A549 (cell line): ENCODE results near the gene BAHCC1. TPM values are rescaled to one million over a fixed set of nuclear protein-coding genes. Genes with fewer than 3 reads are reported as not detected.

Experiments used
- BHLHE40 ChIP-seq: IDR thresholded peaks from 2 replicates; pipeline ENCODE4 v1.6.1; 2012; ENCODE audit warnings: low read depth, low read length, inconsistent platforms
- CBX2 ChIP-seq: fragments of 200-600 bp; sonication (generic); IDR thresholded peaks from 2 replicates; pipeline ENCODE4 v1.6.1; 2016; ENCODE audit warnings: low read depth, mild to moderate bottlenecking, borderline replicate concordance
- CEBPB ChIP-seq, 2 experiments: fragments of >200 bp in 1 of 2; sonication (Bioruptor Twin) in 1 of 2; formaldehyde crosslinking in 1 of 2; IDR thresholded peaks; 2 replicates each; pipeline ENCODE4 v1.6.1; 2012 to 2016
- CHD2 ChIP-seq: fragments of 150-350 bp; IDR thresholded peaks from 2 replicates; pipeline ENCODE4 v1.6.1; 2014; ENCODE audit warnings: low read length; ENCODE audit not compliant: partially characterized antibody
- CHD4 ChIP-seq: fragments of 200-600 bp; sonication (generic); IDR thresholded peaks from 2 replicates; pipeline ENCODE4 v1.6.1; 2016; ENCODE audit warnings: antibody characterized with exemption, mild to moderate bottlenecking, borderline replicate concordance
- EHF ChIP-seq: fragments of 250-450 bp; sonication (Bioruptor Pico); IDR thresholded peaks from 2 replicates; pipeline ENCODE4 v1.5.0; 2020; ENCODE audit warnings: mild to moderate bottlenecking
- EHMT2 ChIP-seq: fragments of 200-600 bp; sonication (generic); IDR thresholded peaks from 2 replicates; pipeline ENCODE4 v1.6.1; 2016; ENCODE audit warnings: antibody characterized with exemption, low read depth, mild to moderate bottlenecking, moderate library complexity
- EP300 ChIP-seq, 2 experiments: fragments of >200 bp; sonication (Bioruptor Twin); formaldehyde crosslinking; IDR thresholded peaks; 2 replicates in 1 of 2; 3 replicates in 1 of 2; pipeline ENCODE4 v1.6.1; 2016 to 2017
- FOXS1 ChIP-seq: fragments of 250-450 bp; sonication (Bioruptor Pico); IDR thresholded peaks from 2 replicates; pipeline ENCODE4 v1.5.0; 2020; ENCODE audit warnings: mild to moderate bottlenecking, moderate library complexity
- HDAC2 ChIP-seq: fragments of 200-600 bp; sonication (generic); IDR thresholded peaks from 2 replicates; pipeline ENCODE4 v1.6.1; 2016
- HEYL ChIP-seq: fragments of 250-450 bp; sonication (Bioruptor Pico); IDR thresholded peaks from 2 replicates; pipeline ENCODE4 v1.8.0; 2021; ENCODE audit warnings: mild to moderate bottlenecking, moderate library complexity
- HOXA7 ChIP-seq: fragments of 250-450 bp; sonication (Bioruptor Pico); IDR thresholded peaks from 2 replicates; pipeline ENCODE4 v1.5.0; 2020; ENCODE audit warnings: mild to moderate bottlenecking, moderate library complexity
- HOXB5 ChIP-seq: fragments of 250-450 bp; sonication (Bioruptor Pico); IDR thresholded peaks from 2 replicates; pipeline ENCODE4 v1.5.0; 2020; ENCODE audit warnings: mild to moderate bottlenecking, moderate library complexity
- KDM1A ChIP-seq: fragments of 200-600 bp; sonication (generic); IDR thresholded peaks from 2 replicates; pipeline ENCODE4 v1.6.1; 2016; ENCODE audit warnings: low read depth, mild to moderate bottlenecking
- MYC ChIP-seq: IDR thresholded peaks from 2 replicates; pipeline ENCODE4 v1.6.1; 2012; ENCODE audit warnings: mild to moderate bottlenecking, inconsistent platforms, low read length, improper control_type of control experiment, borderline replicate concordance
- NFE2L2 ChIP-seq: fragments of 150-350 bp; conservative IDR thresholded peaks from 2 replicates; pipeline ENCODE4 v1.6.1; 2014; ENCODE audit warnings: low read length
- NR3C1 ChIP-seq: fragments of >200 bp; sonication (Bioruptor Twin); formaldehyde crosslinking; IDR thresholded peaks from 3 replicates; pipeline ENCODE4 v1.6.1; 2017
- PHF8 ChIP-seq: fragments of 200-600 bp; sonication (generic); IDR thresholded peaks from 2 replicates; pipeline ENCODE4 v1.6.1; 2016; ENCODE audit warnings: low read depth, mild to moderate bottlenecking, antibody characterized with exemption, moderate library complexity, borderline replicate concordance
- RAD21 ChIP-seq, 2 experiments: fragments of >200 bp in 1 of 2; sonication (Bioruptor Twin) in 1 of 2; formaldehyde crosslinking in 1 of 2; IDR thresholded peaks in 1 of 2; conservative IDR thresholded peaks in 1 of 2; 2 replicates in 1 of 2; 3 replicates in 1 of 2; pipeline ENCODE4 v1.6.1; 2012 to 2018; ENCODE audit warnings: inconsistent platforms in 1 of 2
- RCOR1 ChIP-seq: fragments of 150-350 bp; IDR thresholded peaks from 2 replicates; pipeline ENCODE4 v1.6.1; 2014; ENCODE audit warnings: antibody characterized with exemption, low read length, low read depth
- RFX5 ChIP-seq: fragments of 450-650 bp; IDR thresholded peaks from 2 replicates; pipeline ENCODE4 v1.7.1; 2014; ENCODE audit warnings: antibody characterized with exemption, mild to moderate bottlenecking, moderate library complexity
- RNF2 ChIP-seq: fragments of 200-600 bp; sonication (generic); IDR thresholded peaks from 2 replicates; pipeline ENCODE4 v1.6.1; 2016; ENCODE audit warnings: low read depth, mild to moderate bottlenecking, antibody characterized with exemption, moderate library complexity, borderline replicate concordance
- SREBF2 ChIP-seq: fragments of 450-650 bp; IDR thresholded peaks from 2 replicates; pipeline ENCODE4 v1.6.1; 2014; ENCODE audit warnings: mild to moderate bottlenecking, moderate library complexity
- TFCP2L1 ChIP-seq: fragments of 250-450 bp; sonication (Bioruptor Pico); IDR thresholded peaks from 2 replicates; pipeline ENCODE4 v1.5.0; 2021; ENCODE audit warnings: mild to moderate bottlenecking
- ZFP36 ChIP-seq: fragments of 450-650 bp; IDR thresholded peaks from 2 replicates; pipeline ENCODE4 v1.6.1; 2014; ENCODE audit warnings: borderline replicate concordance; ENCODE audit not compliant: partially characterized antibody
- ZNF302 ChIP-seq: fragments of 250-450 bp; sonication (Bioruptor Pico); IDR thresholded peaks from 2 replicates; pipeline ENCODE4 v1.9.0; 2021; ENCODE audit warnings: inconsistent platforms, mild to moderate bottlenecking, moderate library complexity
- polyA plus RNA-seq, 4 experiments: library from polyadenylated mRNA; depleted of rRNA in 3 of 4; stranded (reverse); fragments of >200 nt; fragmentation: RNase III in 1 of 4; extraction: RNeasy Plus Mini Kit Qiagen cat#74134 plus additional on column Dnase treatment in 1 of 4; gene quantifications; 2 replicates in 3 of 4; 3 replicates in 1 of 4; pipeline ENCODE4 v1.2.3, GENCODE V29; 2011 to 2017
- TF ChIP-seq, protein P1 (sequence below): IDR thresholded peaks from 2 replicates; pipeline ENCODE4 v1.6.1; 2012
- TF ChIP-seq, protein P2 (sequence below): fragments of >200 bp; sonication (Bioruptor Twin); formaldehyde crosslinking; IDR thresholded peaks from 3 replicates; pipeline ENCODE4 v1.5.1; 2016
- TF ChIP-seq, protein P3 (sequence below): fragments of >200 bp; sonication (Bioruptor Twin); formaldehyde crosslinking; IDR thresholded peaks from 3 replicates; pipeline ENCODE4 v1.6.1; 2016
- TF ChIP-seq, protein P4 (sequence below): fragments of >200 bp; sonication (Bioruptor Twin); formaldehyde crosslinking; IDR thresholded peaks from 2 replicates; pipeline ENCODE4 v1.6.1; 2016
- TF ChIP-seq, protein P5 (sequence below): fragments of 250-450 bp; sonication (Bioruptor Pico); IDR thresholded peaks from 2 replicates; pipeline ENCODE4 v1.5.0; 2021; ENCODE audit warnings: mild to moderate bottlenecking, moderate library complexity, borderline replicate concordance

The BAHCC1 gene
- polyA plus RNA-seq, 2 of the 4 experiments (the other 2 are of a cell fraction) = 2.6 to 5.8 TPM

DNA sequence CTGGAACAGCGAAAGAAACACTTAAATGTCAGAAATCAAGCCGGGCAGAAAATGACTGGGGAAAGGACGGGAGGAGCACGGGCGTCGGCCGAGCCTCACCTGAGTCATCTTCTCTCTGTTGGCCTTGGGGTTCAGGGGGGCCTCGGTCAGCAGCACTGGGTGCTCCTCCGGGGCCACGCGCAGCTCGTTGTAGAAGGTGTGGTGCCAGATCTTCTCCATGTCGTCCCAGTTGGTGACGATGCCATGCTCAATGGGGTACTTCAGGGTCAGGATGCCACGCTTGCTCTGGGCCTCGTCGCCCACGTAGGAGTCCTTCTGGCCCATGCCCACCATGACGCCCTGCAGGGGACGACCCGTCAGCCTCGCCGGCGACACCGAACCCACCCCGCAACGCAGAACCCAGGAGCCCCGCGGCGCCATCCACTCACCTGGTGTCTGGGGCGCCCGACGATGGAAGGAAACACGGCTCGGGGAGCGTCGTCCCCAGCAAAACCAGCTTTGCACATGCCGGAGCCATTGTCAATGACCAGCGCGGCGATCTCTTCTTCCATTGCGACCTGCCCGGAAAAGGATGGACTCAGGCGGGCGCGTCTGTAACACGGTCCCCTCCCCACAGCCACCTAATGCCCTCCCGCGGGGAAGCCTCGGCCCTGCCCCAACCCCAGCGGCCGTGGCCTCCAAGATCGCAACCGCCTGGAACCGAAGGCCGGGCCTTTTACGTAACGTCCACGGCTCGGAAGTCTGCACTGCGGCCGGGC is 116.7 kb downstream of the BAHCC1 start (continued):
- TF ChIP-seq MYC (no peak), BHLHE40 (no peak), RFX5 (no peak), EHF (peak; percentile 53; the same call in 1 of the 2 replicates), CHD2 (no peak), EHMT2 (no peak), FOXS1 (CRISPR knock-in tag) (no peak), TFCP2L1 (CRISPR knock-in tag) (peak; percentile 83; the same call in 1 of the 2 replicates), RAD21 (conservative IDR thresholded peaks at IDR 0.05 in 1 of 2, IDR thresholded peaks at IDR 0.05 in 1 of 2) (no peak), ZFP36 (no peak), ZNF302 (CRISPR knock-in tag) (no peak), RNF2 (peak; percentile 55; the same call in 1 of the 2 replicates), EP300 (IDR thresholded peaks at IDR 0.05) (no peak), KDM1A (no peak), HOXB5 (CRISPR knock-in tag) (peak; percentile 22; the same call in 1 of the 2 replicates), NR3C1 (no peak), SREBF2 (no peak), CHD4 (no peak), CEBPB (IDR thresholded peaks at IDR 0.05) (no peak), HDAC2 (no peak), NFE2L2 (no peak), HEYL (CRISPR knock-in tag) (no peak), HOXA7 (peak; percentile 92; the same call in 1 of the 2 replicates), RCOR1 (no peak), PHF8 (no peak), CBX2 (no peak)
- TF ChIP-seq, protein P1, sequence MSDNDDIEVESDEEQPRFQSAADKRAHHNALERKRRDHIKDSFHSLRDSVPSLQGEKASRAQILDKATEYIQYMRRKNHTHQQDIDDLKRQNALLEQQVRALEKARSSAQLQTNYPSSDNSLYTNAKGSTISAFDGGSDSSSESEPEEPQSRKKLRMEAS = no peak; the same call in 1 of the 2 replicates
- TF ChIP-seq, protein P2, sequence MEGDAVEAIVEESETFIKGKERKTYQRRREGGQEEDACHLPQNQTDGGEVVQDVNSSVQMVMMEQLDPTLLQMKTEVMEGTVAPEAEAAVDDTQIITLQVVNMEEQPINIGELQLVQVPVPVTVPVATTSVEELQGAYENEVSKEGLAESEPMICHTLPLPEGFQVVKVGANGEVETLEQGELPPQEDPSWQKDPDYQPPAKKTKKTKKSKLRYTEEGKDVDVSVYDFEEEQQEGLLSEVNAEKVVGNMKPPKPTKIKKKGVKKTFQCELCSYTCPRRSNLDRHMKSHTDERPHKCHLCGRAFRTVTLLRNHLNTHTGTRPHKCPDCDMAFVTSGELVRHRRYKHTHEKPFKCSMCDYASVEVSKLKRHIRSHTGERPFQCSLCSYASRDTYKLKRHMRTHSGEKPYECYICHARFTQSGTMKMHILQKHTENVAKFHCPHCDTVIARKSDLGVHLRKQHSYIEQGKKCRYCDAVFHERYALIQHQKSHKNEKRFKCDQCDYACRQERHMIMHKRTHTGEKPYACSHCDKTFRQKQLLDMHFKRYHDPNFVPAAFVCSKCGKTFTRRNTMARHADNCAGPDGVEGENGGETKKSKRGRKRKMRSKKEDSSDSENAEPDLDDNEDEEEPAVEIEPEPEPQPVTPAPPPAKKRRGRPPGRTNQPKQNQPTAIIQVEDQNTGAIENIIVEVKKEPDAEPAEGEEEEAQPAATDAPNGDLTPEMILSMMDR = no peak
- TF ChIP-seq, protein P3, sequence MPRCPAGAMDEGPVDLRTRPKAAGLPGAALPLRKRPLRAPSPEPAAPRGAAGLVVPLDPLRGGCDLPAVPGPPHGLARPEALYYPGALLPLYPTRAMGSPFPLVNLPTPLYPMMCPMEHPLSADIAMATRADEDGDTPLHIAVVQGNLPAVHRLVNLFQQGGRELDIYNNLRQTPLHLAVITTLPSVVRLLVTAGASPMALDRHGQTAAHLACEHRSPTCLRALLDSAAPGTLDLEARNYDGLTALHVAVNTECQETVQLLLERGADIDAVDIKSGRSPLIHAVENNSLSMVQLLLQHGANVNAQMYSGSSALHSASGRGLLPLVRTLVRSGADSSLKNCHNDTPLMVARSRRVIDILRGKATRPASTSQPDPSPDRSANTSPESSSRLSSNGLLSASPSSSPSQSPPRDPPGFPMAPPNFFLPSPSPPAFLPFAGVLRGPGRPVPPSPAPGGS = no peak
- TF ChIP-seq, protein P4, sequence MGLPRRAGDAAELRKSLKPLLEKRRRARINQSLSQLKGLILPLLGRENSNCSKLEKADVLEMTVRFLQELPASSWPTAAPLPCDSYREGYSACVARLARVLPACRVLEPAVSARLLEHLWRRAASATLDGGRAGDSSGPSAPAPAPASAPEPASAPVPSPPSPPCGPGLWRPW = no peak
- TF ChIP-seq, protein P5, sequence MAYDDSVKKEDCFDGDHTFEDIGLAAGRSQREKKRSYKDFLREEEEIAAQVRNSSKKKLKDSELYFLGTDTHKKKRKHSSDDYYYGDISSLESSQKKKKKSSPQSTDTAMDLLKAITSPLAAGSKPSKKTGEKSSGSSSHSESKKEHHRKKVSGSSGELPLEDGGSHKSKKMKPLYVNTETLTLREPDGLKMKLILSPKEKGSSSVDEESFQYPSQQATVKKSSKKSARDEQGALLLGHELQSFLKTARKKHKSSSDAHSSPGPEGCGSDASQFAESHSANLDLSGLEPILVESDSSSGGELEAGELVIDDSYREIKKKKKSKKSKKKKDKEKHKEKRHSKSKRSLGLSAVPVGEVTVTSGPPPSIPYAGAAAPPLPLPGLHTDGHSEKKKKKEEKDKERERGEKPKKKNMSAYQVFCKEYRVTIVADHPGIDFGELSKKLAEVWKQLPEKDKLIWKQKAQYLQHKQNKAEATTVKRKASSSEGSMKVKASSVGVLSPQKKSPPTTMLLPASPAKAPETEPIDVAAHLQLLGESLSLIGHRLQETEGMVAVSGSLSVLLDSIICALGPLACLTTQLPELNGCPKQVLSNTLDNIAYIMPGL = no peak
